Thymus (tissue), 11 donors: ENCODE measurements around the gene EXOSC5. TPM values are rescaled to one million over a fixed set of nuclear protein-coding genes. Genes with fewer than 3 reads are reported as not detected.

Experiments used
- DNase-seq, 9 donors: peaks; one replicate each; pipeline ENCODE4 v3.0.0-alpha.2; 2013; ENCODE audit warnings: low spot score in 9 of 9, low read depth in 6 of 9, missing footprints in 1 of 9
- H3K27ac ChIP-seq, 2 donors: one replicate each; pipeline ENCODE4 v1.5.1; 2013; ENCODE audit warnings: control low read depth in 1 of 2, low read depth in 1 of 2, low read length in 1 of 2, mild to moderate bottlenecking in 1 of 2, moderate library complexity in 1 of 2
- H3K27me3 ChIP-seq, 2 donors: one replicate each; pipeline ENCODE4 v1.5.1; 2013; ENCODE audit warnings: low read length in 1 of 2; ENCODE audit not compliant: control insufficient read depth in 2 of 2, insufficient read depth in 1 of 2
- H3K36me3 ChIP-seq, 2 donors: one replicate each; pipeline ENCODE4 v1.5.1; 2013; ENCODE audit warnings: low read length in 1 of 2, mild to moderate bottlenecking in 1 of 2, moderate library complexity in 1 of 2; ENCODE audit not compliant: control insufficient read depth in 2 of 2, insufficient read depth in 2 of 2
- H3K4me1 ChIP-seq, 2 donors: one replicate each; pipeline ENCODE4 v1.5.1; 2013; ENCODE audit warnings: low read length in 2 of 2; ENCODE audit not compliant: control insufficient read depth in 2 of 2, insufficient read depth in 2 of 2
- H3K4me3 ChIP-seq, 2 donors: one replicate each; pipeline ENCODE4 v1.5.1; 2013; ENCODE audit warnings: low read length in 2 of 2, control low read depth in 1 of 2, mild to moderate bottlenecking in 1 of 2
- H3K9me3 ChIP-seq, 2 donors: one replicate each; pipeline ENCODE4 v1.5.1; 2013; ENCODE audit warnings: low read length in 1 of 2, mild to moderate bottlenecking in 1 of 2; ENCODE audit not compliant: control insufficient read depth in 2 of 2, insufficient read depth in 1 of 2
- WGBS: extraction: QIAGEN DNeasy Blood & Tissue Kit; methylation state at CpG from one replicate; pipeline ENCODE4 v1.1.7; 2013; 5-methylcytosine and 5-hydroxymethylcytosine counted together
- polyA plus RNA-seq: library from polyadenylated mRNA; stranded (reverse); fragments of 200-250 nt; gene quantifications from one replicate; pipeline ENCODE4 v1.2.3, GENCODE V29; 2013
- total RNA-seq: library from RNA; stranded (reverse); fragments of 120-200 nt; gene quantifications from one replicate; pipeline ENCODE4 v1.2.4, GENCODE V29; 2013
- donor health status: healthy.

EXOSC5 gene
- total and polyA plus RNA-seq, 2 donors, result 20.2 to 20.3 TPM

- Histone ChIP-seq H3K4me3 (peak overlapping the region; percentile 26 to 32), H3K4me1 (peaks cover 13 to 22% of the 10 kb centered on the region in 2 donors), H3K36me3 (peaks cover 36 to 52% of the 10 kb centered on the region in 2 donors), H3K27ac (peak overlapping the region; percentile 60 to 78), H3K27me3 (no peaks in the 10 kb centered on the region), H3K9me3 (no peaks in the 10 kb centered on the region)
- DNase-seq, result peak in 3 of 9 donors; percentile 26 to 43 (median 33)
- WGBS, result 2% methylated on average over 23 of the region's 23 CpGs
Observed at GRCh38 chr19:41427647-41428480, 30.7 kb upstream of the EXOSC5 start.

GRCh38 chr19:41426952-41427646 lies 29.9 kb upstream of the EXOSC5 start, which contains the start of gene B3GNT8:
Gene B3GNT8 (minus strand): TSS chr19:41427374. CDS start chr19:41426778, 596 bp downstream.
- no peaks in the 10 kb centered on the region for H3K9me3 ChIP-seq
- DNase-seq, result peak in 5 of 9 donors; percentile 29 to 64 (median 41)
- peaks cover 13 to 22% of the 10 kb centered on the region in 2 donors for H3K4me1 ChIP-seq
- H3K36me3 ChIP-seq, result peaks cover 31 to 52% of the 10 kb centered on the region in 2 donors
- H3K4me3 ChIP-seq, result peak within 1 kb of the TSS; percentile 26 to 32
- H3K27ac ChIP-seq, result peak within 1 kb of the TSS; percentile 60 to 78
- 26% methylated on average over 19 of the region's 19 CpGs for WGBS
- no peaks in the 10 kb centered on the region for H3K27me3 ChIP-seq

GRCh38 chr19:41426116-41426841 lies 29.1 kb upstream of the EXOSC5 start:
- Histone ChIP-seq H3K4me3 (no peak overlapping the region), H3K4me1 (peaks cover 13 to 22% of the 10 kb centered on the region in 2 donors), H3K27ac (no peak overlapping the region), H3K27me3 (no peaks in the 10 kb centered on the region), H3K9me3 (no peaks in the 10 kb centered on the region), H3K36me3 (peaks cover 23 to 51% of the 10 kb centered on the region in 2 donors)
- no peak for DNase-seq
- 93% methylated on average over 36 of the region's 36 CpGs for WGBS

DNA sequence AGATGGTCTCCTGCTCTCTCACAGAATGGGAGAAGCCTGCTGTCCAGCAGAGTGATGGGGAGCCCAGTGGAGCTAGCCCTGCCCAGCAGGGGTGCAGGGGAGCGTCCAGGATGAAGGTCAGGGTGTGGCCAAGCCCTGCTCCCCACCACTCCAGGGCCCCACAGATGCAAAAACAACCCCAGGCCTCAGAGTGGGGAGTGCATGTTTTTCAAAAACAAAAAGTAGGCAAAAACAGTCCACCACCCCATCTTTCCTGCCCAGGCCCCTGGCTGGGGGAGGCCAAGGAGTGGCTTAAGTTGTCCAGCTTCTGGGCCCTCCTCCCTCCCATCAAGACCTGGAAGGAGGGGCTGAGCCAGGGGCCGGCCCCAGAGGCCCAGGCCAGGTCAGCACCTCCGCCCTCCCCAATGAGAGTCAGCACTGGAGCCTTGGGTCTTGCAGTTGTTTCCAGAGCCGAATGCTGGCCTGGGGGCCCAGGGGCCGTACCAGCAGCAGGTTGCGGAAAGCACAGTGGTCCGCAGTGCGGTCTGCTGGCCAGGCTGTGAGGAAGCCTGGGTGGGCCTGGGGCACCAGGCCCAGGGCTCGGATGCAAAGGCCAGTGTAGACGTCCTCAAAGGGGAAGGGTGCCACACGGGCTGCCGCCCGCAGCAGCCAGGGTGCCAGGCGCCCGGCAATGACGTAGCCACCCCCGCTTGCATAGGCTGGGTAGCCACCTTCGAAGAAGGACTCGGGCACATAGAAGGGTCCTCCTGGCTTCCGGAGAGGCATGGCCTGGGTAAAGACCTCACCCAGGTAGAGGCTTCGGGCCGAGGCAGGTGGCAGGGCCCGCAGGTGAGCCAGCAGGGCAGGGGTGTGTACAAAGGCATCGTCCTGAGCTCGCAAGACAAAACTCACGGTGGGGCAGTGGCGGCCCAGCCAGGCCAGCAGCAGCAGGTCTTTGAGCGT lies 28.3 kb upstream of the EXOSC5 start:
- Histone ChIP-seq H3K9me3 (no peaks in the 10 kb centered on the region), H3K27me3 (no peaks in the 10 kb centered on the region), H3K4me3 (no peak overlapping the region), H3K27ac (no peak overlapping the region), H3K36me3 (peaks cover 22 to 55% of the 10 kb centered on the region in 2 donors), H3K4me1 (peaks cover 13 to 22% of the 10 kb centered on the region in 2 donors)
- 96% methylated on average over 28 of the region's 28 CpGs for WGBS
- no peak for DNase-seq

DNA sequence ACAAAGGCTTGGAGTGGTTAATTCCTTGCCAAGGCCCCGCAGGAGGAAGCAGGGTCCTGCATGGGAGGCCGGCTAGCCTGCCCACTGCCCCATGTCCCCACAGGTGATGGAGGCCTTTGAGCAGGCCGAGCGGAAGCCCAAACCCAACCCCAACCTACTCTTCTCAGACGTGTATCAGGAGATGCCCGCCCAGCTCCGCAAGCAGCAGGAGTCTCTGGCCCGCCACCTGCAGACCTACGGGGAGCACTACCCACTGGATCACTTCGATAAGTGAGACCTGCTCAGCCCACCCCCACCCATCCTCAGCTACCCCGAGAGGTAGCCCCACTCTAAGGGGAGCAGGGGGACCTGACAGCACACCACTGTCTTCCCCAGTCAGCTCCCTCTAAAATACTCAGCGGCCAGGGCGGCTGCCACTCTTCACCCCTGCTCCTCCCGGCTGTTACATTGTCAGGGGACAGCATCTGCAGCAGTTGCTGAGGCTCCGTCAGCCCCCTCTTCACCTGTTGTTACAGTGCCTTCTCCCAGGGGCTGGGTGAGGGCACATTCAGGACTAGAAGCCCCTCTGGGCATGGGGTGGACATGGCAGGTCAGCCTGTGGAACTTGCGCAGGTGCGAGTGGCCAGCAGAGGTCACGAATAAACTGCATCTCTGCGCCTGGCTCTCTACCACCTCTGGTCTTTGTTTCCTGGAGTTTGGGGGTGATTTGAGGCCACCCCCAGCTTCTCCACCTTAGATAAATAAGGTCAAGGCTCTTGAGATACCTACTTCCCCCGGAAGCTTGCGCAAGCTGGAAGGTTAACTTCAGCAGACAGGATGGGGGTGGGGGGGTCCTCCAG lies 27.4 kb upstream of the EXOSC5 start:
- H3K27me3 ChIP-seq, result no peaks in the 10 kb centered on the region
- peaks cover 29 to 63% of the 10 kb centered on the region in 2 donors for H3K36me3 ChIP-seq
- no peak for DNase-seq
- H3K4me3 ChIP-seq, result no peak overlapping the region
- no peak overlapping the region for H3K27ac ChIP-seq
- WGBS, result 96% methylated on average over 21 of the region's 21 CpGs
- H3K9me3 ChIP-seq, result no peaks in the 10 kb centered on the region
- peaks cover 13 to 22% of the 10 kb centered on the region in 2 donors for H3K4me1 ChIP-seq

DNA sequence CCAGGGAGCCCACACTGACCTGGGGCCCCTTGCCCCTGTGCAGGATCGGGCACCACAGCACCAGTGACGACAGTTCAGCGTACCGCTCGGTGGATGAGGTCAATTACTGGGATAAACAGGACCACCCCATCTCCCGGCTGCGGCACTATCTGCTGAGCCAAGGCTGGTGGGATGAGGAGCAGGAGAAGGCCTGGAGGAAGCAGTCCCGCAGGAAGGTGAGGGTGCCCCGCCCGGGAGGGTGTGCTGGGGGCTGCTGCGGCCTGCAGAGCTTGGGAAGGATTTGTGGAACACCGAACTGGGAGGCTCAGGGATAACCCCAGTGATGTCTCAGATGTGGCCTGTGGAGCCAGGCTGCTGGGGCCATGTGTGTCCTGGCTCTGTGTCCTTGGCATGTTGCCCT lies 25.8 kb upstream of the EXOSC5 start:
- H3K4me1 ChIP-seq, result peaks cover 4 to 10% of the 10 kb centered on the region in 2 donors
- 98% methylated on average over 12 of the region's 12 CpGs for WGBS
- no peaks in the 10 kb centered on the region for H3K9me3 ChIP-seq
- H3K27me3 ChIP-seq, result no peaks in the 10 kb centered on the region
- H3K27ac ChIP-seq, result no peak overlapping the region
- H3K36me3 ChIP-seq, result peaks cover 36 to 69% of the 10 kb centered on the region in 2 donors
- H3K4me3 ChIP-seq, result no peak overlapping the region
- DNase-seq, result no peak

DNA sequence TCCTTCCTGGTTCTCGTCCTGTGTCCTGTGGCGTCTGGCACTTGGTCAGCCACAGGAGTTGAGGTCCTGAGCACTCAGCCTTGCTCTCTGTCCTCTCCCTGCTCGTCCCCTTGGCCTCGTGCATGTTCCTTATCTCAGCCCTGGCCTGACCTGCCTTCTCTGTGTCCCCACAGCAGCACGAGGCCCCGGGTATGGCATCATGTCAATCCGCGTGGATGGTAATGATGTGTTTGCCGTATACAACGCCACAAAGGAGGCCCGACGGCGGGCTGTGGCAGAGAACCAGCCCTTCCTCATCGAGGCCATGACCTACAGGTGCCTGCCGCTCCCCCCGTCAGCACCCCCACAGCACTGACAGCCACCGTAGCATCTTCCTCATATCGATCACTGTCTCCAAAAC lies 25.3 kb upstream of the EXOSC5 start:
- Histone ChIP-seq H3K27me3 (no peaks in the 10 kb centered on the region), H3K4me1 (peaks cover under 1 to 5% of the 10 kb centered on the region in 2 donors), H3K27ac (no peak overlapping the region), H3K9me3 (no peaks in the 10 kb centered on the region), H3K4me3 (no peak overlapping the region), H3K36me3 (peaks cover 36 to 69% of the 10 kb centered on the region in 2 donors)
- no peak for DNase-seq
- 91% methylated on average over 18 of the region's 18 CpGs for WGBS
